ENCODE data around the gene TMEM178B.
"Not testable (repeated sequence)": the region's sequence is repeated elsewhere in the genome, so short reads cannot be mapped to it uniquely, and the experiment has no call there.

Gene TMEM178B

GRCh38 chr7:141074162-141074991, 513 bp downstream of the TMEM178B start:
- DNase-seq (ENCODE audit: low spot score): peak; percentile 46

GRCh38 chr7:141074997-141075396, 1.1 kb downstream of the TMEM178B start:
- DNase-seq (ENCODE audit: low spot score): no peak

GRCh38 chr7:141076377-141076776, 2.5 kb downstream of the TMEM178B start:
- DNase-seq (ENCODE audit: low spot score): no peak

GRCh38 chr7:141079219-141079618, 5.4 kb downstream of the TMEM178B start:
- no peak for DNase-seq (ENCODE audit: low spot score)

- not testable (repeated sequence) for DNase-seq (ENCODE audit: low spot score)
Observed at GRCh38 chr7:141089490-141089889, 15.6 kb downstream of the TMEM178B start.

DNA sequence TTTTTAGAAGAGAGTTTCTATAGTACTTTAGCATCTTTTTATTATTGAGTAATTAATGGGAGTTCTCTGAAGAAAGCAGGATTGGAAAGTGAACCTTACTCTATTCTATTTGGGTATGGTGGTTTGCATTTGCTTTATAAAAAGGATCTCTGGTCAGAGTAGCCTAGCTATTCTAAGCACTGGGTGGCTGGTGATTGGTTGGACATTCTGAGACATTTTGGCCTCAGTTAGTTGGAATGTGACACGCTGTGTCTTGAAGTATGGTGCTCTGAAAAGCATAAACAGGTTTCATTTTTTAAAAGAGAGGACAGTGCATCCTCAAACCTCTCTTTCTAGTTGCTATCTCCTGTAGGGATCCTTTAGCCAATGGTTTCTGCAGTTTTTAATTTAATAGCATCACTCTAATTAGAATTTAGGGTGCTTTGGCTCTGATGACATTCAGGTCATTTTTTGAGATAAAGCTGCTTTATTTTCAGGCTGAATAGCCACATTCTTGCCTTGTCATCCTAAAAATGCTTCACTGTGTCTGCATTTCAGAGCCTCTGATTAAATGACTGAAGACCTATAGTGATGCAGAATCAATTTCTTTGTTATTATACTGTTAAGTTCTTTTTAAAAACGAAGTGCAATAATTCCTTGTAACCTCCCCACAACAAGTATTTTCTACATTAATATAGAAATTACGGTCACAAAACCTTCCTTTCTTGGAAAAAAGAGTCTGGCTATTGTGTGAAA, 20.6 kb downstream of the TMEM178B start:
- no peak for DNase-seq (ENCODE audit: low spot score)

DNA sequence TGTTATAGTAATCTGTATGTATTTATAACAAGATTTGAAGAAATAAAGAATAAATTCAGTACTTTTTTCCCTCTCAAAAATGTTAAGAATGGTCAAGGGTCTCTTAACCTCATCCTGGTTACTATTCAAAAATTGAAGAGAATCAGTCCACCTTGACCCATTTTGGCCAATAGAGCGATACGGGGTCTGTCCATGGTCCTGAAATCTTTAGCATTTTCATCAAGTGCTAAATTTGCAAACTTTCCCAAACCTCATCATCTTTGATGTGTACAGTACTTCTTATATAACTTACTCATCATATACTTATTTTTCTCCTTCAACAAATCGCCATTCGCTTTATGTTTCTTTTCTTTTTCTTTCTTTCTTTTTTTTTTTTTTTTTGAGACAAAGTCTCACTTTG, 23.6 kb downstream of the TMEM178B start:
- DNase-seq (ENCODE audit: low spot score): no peak

GRCh38 chr7:141102436-141102835, 28.6 kb downstream of the TMEM178B start:
- DNase-seq (ENCODE audit: low spot score): no peak

DNA sequence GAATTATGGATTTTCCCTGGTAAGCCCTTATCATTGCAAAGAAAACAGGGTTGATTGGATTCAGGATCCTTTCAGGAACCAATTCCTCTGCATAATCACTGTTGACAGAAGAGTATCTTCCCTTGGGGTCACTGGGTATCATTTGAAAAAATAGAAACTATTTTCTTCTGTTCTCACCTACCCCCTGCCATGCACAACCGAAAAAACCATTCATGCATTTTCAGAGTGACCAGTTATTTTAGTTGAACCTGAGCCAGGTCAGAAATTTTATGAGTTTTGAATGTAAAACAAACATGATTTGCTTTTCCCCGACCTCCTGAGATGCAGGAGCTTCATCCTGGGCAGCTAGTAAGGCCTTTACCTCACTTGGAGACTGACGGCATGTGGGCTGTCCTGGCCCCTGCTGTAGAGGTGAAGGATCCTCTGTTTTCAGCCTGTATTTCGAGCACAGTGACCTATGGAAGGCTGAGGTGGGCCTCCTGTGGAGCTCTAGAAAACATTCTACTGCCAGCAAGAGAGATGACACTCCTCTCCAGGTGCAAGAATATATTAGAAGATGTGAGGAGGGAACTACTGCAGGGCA, 30.1 kb downstream of the TMEM178B start:
- DNase-seq (ENCODE audit: low spot score): no peak

DNA sequence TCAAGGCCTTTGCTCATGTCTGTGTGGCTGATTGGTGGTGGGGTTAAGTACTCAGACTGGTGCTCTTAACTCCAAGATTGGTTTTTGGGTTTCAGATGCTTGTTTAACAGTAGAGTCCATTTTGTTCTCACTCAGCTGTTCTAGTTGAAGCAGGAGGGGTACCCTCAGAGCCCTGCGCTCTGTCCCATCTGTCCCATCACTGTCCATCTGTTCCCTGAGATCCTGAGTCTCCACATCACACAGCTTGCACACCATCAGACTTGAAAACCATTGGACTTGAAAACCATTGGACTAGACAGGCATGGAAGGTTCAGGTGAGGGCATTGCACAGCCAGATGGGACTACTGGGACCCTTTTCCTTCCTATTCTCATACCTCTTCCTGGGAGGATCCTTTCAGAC, 39.3 kb downstream of the TMEM178B start:
- DNase-seq (ENCODE audit: low spot score): no peak

DNA sequence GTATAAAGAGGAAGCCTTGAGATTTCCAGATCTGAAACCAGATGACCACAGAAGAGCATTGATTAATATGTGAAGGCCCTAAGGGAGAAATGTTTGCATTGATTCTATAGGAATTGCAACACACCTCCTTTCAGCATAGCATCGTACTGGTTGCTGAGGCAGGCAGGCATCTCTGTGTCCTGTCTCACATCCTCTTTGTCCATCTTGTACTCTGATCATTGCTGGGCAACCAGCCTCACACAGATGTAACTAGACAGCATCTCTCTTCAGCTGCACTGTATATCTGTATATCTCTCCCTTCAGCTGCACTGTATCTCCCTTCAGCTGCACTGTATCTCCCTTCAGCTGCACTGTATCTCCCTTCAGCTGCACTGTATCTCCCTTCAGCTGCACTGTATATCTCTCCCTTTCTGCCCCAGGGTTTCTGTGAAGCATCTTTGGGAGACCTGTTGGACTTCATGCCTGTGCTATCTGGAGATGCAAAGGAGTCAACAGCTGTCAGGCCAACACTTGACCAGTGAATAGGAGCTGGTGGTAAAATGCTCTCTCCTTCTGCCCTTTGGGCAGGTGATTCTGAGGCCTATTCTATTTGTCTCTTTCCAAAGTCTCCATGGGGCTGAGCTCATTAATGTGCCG, 40.3 kb downstream of the TMEM178B start:
- no peak for DNase-seq (ENCODE audit: low spot score)

GRCh38 chr7:141115965-141116364, 42.1 kb downstream of the TMEM178B start:
- DNase-seq (ENCODE audit: low spot score): no peak

- DNase-seq (ENCODE audit: low spot score): not testable (repeated sequence)
Observed at GRCh38 chr7:141116661-141117060, 42.8 kb downstream of the TMEM178B start.

- DNase-seq (ENCODE audit: low spot score): no peak
Observed at GRCh38 chr7:141118767-141119166, 44.9 kb downstream of the TMEM178B start.

DNA sequence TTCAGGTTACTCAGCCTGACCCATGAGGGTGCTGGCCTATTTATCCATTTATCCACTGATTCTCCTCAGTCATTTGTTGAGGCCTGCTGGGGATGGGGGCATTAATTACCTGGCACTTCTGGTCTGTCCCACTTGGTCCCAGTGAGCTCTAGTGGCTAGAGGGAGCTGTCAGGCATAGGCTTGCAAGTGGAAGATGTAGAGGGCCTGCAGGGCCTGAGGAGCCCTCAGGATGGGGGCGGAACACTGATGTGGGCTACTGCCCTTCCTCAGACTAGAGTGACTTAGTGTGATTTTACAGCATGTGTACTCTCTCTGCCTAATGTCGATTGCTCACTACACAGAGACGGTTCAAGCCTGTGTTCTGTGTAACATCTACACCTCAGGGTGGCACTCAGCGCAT, 45.3 kb downstream of the TMEM178B start:
- no peak for DNase-seq (ENCODE audit: low spot score)

DNA sequence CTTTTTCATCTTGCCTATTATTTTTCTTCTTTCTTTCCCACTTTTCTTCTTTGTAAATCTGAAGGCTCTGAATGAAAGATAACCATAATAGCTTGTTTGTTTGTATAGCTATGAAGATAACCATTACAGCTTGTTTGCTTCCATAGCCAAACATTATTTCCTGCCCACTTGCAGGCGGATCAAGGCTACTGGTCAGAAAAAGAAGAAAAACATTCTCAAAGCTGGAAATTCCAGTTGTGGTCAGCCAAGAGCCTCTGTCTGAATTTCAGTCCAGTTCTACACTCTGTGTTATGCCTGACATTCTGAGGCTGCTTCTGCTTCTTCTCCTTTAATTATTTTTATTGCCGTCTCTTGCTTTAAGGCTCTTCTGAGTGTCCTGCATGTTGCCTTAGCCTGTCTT, 48.9 kb downstream of the TMEM178B start:
- no peak for DNase-seq (ENCODE audit: low spot score)

- DNase-seq (ENCODE audit: low spot score): no peak
Observed at GRCh38 chr7:141123522-141123921, 49.7 kb downstream of the TMEM178B start.

DNA sequence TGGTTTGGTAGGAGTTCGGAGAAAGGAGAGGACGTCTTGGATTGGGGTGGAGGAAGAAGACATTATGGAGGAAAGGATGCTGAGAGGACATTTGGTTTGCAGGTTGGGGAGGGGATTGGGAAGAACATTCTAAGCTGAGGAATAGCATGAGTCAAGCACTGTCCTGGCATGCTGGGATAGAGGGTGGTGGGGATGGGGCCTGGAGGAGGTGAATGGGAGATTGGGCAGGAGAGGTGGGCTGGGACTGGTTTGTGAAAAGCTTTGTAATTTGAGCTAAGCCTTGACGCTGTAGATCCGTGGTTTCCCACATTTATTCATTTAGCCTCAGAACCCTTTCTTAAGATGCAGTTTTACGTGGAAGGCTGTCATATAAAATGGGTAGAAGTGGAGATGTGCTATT, 52.2 kb downstream of the TMEM178B start:
- no peak for DNase-seq (ENCODE audit: low spot score)

DNA sequence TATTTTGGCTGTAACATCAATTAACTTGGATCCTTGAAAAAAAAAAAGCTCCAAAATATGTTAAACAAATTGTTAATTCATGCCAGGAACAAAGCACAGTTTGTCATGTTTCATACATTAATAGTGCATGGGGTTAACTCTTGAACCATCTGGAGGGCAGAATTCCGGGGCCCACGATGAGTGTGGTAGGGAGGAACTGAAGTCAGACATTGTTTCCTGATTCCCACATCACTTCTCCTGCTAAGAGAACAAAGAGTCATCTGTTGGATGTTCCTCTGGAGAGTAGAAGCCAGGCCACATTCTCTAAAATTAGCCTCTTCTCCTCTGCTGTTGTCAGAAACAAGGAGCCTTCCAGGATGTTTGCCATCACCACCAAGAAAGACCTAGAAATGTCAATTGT, 54.6 kb downstream of the TMEM178B start:
- DNase-seq (ENCODE audit: low spot score): no peak

- no peak for DNase-seq (ENCODE audit: low spot score)
Observed at GRCh38 chr7:141128931-141129330, 55.1 kb downstream of the TMEM178B start.

DNA sequence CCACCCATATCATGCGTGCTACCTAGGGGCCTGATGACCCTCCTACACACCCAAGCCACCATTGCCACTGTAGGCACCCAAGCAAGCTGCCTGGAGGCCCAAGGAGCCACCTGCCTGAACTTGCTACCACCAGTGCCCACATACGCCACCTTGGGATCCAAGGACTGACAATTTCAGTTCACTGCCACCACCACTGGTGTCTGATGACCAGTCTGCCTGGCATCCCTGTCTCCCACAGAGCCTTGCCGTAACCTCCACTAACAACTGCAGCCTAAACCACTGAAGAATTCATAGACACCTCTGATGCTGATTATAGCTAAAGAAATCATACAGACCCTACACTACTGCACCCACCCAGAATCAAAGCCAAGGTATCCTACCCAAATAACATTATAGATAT, 58.8 kb downstream of the TMEM178B start:
- no peak for DNase-seq (ENCODE audit: low spot score)

- no peak for DNase-seq (ENCODE audit: low spot score)
Observed at GRCh38 chr7:141133646-141134045, 59.8 kb downstream of the TMEM178B start.

- no peak for DNase-seq (ENCODE audit: low spot score)
Observed at GRCh38 chr7:141142058-141142457, 68.2 kb downstream of the TMEM178B start.

All from HuH-7 (cell line).